Left lung (tissue), 10 donors: ENCODE measurements around the gene MAP3K9. TPM values are rescaled to one million over a fixed set of nuclear protein-coding genes. Genes with fewer than 3 reads are reported as not detected.

Source experiments
- ATAC-seq: fragments of 200-7000 bp; cut with Tn5 transposase; one replicate; pipeline ENCODE4 v1.9.1; 2020; ENCODE audit warnings: moderate library complexity
- DNase-seq, 4 donors: peaks; one replicate each; pipeline ENCODE4 v3.0.0-alpha.2; 2013 to 2020
- H3K27ac ChIP-seq, 2 donors: fragments of 200-600 bp; sonication (generic) in 1 of 2; one replicate each; pipeline versions ENCODE4 v1.5.0 to v1.8.0; 2020 to 2021
- H3K27me3 ChIP-seq, 2 donors: fragments of 200-600 bp; sonication (generic) in 1 of 2; one replicate each; pipeline versions ENCODE4 v1.5.0 to v1.8.0; 2020 to 2021
- H3K36me3 ChIP-seq, 2 donors: fragments of 200-600 bp; sonication (generic) in 1 of 2; one replicate each; pipeline versions ENCODE4 v1.5.0 to v1.8.0; 2020 to 2021
- H3K4me1 ChIP-seq, 2 donors: fragments of 200-600 bp; one replicate each; pipeline ENCODE4 v1.8.0; 2021
- H3K4me3 ChIP-seq, 2 donors: fragments of 200-600 bp; sonication (generic) in 1 of 2; one replicate each; pipeline versions ENCODE4 v1.5.0 to v1.8.0; 2020 to 2021; ENCODE audit warnings: mild to moderate bottlenecking in 1 of 2
- H3K9me3 ChIP-seq, 2 donors: fragments of 200-600 bp; sonication (generic) in 1 of 2; one replicate each; pipeline versions ENCODE4 v1.5.0 to v1.8.0; 2020 to 2021
- intact Hi-C, 2 donors: fragments of 100-400 bp; cut with DNase I; formaldehyde crosslinking; loops; one replicate each; pipeline versions ENCODE4 v1.11.2 to v1.14.2; 2022
- polyA plus RNA-seq, 6 donors: library from polyadenylated mRNA; unstranded; fragments of 120-200 nt; gene quantifications; one replicate each; pipeline ENCODE4 v1.2.1, GENCODE V29; 2013; ENCODE audit not compliant: insufficient read length in 6 of 6
- total RNA-seq, 2 donors: library from RNA; stranded (reverse); fragmentation: NEBNext Ultra II Directional; extraction: Animal tissue kit (Norgen Biotek cat#: 25700); gene quantifications; one replicate each; pipeline ENCODE4 v1.2.1, GENCODE V29; 2021
- TF ChIP-seq, protein P1 (sequence below), 2 donors: fragments of 200-600 bp; sonication (generic) in 1 of 2; IDR thresholded peaks; one replicate each; pipeline versions ENCODE4 v1.5.0 to v1.8.0; 2021; ENCODE audit warnings: antibody characterized with exemption in 2 of 2
- donor health status: DM: no; HTN: yes; CAD: no.
- donor health status: DM: no; HTN: no; CAD: no.

MAP3K9 gene
- total and polyA plus RNA-seq, 8 donors: 5.1 to 13.1 (median 6.4) TPM

DNA sequence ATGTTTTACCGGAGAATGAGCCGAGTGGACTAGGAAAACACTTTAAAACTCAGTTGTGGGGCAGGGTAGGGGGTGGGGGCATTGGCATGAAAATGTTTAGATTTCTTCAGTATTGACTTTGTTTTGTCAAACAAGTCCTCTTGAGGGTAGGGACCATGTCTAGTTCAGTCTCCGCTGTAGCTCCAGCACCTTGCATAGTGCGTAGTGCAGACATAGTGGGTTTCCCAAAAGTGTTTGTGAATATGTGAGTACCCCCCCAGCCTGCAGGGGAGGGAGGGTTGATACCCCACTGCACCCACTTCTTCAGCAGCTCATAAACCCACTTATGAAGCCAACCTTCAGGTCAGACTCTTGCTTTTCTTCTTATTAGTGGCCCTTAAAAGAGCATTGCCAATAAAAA lies 96.2 kb downstream of the MAP3K9 start:
- DNase-seq: no peak
- Histone ChIP-seq H3K4me1 (peaks cover 6 to 9% of the 10 kb centered on the region in 2 donors), H3K4me3 (no peak overlapping the region), H3K27me3 (peaks cover 0 to 10% of the 10 kb centered on the region in 2 donors), H3K27ac (no peak overlapping the region), H3K36me3 (no peaks in the 10 kb centered on the region), H3K9me3 (no peaks in the 10 kb centered on the region)
- intact Hi-C loops: loop anchor here in 1 of 2 donors (10.0 kb wide), 1 partner anchor 88 kb away; no protein-coding TSS in a partner anchor
- TF ChIP-seq, protein P1, sequence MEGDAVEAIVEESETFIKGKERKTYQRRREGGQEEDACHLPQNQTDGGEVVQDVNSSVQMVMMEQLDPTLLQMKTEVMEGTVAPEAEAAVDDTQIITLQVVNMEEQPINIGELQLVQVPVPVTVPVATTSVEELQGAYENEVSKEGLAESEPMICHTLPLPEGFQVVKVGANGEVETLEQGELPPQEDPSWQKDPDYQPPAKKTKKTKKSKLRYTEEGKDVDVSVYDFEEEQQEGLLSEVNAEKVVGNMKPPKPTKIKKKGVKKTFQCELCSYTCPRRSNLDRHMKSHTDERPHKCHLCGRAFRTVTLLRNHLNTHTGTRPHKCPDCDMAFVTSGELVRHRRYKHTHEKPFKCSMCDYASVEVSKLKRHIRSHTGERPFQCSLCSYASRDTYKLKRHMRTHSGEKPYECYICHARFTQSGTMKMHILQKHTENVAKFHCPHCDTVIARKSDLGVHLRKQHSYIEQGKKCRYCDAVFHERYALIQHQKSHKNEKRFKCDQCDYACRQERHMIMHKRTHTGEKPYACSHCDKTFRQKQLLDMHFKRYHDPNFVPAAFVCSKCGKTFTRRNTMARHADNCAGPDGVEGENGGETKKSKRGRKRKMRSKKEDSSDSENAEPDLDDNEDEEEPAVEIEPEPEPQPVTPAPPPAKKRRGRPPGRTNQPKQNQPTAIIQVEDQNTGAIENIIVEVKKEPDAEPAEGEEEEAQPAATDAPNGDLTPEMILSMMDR (IDR thresholded peaks at IDR 0.05): no peak
- ATAC-seq: no peak

DNA sequence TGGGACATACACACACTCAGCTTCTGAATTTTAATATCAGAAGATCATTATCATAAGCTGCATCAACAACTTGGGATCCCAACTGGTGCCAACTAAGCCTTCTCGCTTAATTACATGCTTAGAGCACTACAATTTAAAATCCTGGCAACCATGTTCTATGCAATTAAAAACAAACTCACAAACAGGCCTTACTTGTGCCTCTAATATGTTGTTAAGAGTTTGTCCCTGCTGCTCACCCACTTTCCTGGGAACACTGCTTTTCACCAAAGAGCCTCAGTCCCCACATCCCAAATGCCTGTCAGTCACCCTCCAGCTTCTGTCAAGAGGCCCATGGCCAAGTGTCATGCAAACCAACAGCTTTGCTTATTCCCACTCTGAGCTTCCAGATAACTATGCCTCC lies 97.9 kb downstream of the MAP3K9 start:
- no peaks in the 10 kb centered on the region for H3K36me3 ChIP-seq
- no peak overlapping the region for H3K4me3 ChIP-seq
- no peak for DNase-seq
- no peaks in the 10 kb centered on the region for H3K9me3 ChIP-seq
- ATAC-seq: no peak
- no peak overlapping the region for H3K27ac ChIP-seq
- intact Hi-C loops: loop anchor here in 1 of 2 donors (10.0 kb wide), 1 partner anchor 87 kb away; no protein-coding TSS in a partner anchor
- peaks cover 6 to 9% of the 10 kb centered on the region in 2 donors for H3K4me1 ChIP-seq
- TF ChIP-seq, protein P1 (IDR thresholded peaks at IDR 0.05): no peak
- H3K27me3 ChIP-seq: peaks cover 0 to 10% of the 10 kb centered on the region in 2 donors

DNA sequence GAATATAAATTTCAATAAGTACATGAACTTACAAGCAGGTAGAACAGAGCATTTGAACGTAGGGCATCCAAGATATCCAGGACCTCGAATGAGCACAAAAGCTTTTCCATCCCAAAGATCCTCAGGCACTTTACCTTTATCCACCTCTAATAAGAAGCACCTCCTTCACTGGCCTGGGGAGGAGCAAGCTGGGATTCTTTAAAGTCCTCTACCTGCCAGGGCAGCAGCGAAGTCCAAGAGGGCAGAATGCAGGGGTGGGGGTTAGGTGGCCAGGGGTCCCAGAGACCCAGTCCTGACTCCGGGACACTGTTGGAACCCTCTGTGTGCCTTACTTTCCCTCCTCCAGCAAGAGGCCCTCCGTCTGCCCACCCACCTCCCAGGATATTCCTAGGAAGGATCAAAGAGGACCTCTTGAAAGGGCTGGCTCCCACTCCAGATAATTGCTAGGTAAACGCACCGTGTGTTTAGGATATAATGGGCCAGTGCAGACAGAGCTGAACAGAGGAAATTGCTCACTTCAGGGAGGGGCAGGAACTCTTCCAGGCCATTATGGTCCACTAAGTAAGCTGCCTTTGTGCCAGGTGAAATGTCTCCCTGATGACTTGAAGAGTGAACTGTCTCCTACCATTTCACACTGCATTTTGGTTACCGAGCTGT lies 99.5 kb downstream of the MAP3K9 start:
- no peak overlapping the region for H3K27ac ChIP-seq
- H3K27me3 ChIP-seq: peaks cover 0 to under 1% of the 10 kb centered on the region in 2 donors
- H3K9me3 ChIP-seq: no peaks in the 10 kb centered on the region
- H3K36me3 ChIP-seq: no peaks in the 10 kb centered on the region
- DNase-seq (peak in 1 of 4 donors; percentile 42), ATAC-seq (peak; percentile 90)
- no peak overlapping the region for H3K4me3 ChIP-seq
- H3K4me1 ChIP-seq: peaks cover 6 to 9% of the 10 kb centered on the region in 2 donors
- TF ChIP-seq, protein P1 (IDR thresholded peaks at IDR 0.05): no peak
- intact Hi-C loops: loop anchor here in 1 of 2 donors (10.0 kb wide), 1 partner anchor 85 kb away; no protein-coding TSS in a partner anchor

DNA sequence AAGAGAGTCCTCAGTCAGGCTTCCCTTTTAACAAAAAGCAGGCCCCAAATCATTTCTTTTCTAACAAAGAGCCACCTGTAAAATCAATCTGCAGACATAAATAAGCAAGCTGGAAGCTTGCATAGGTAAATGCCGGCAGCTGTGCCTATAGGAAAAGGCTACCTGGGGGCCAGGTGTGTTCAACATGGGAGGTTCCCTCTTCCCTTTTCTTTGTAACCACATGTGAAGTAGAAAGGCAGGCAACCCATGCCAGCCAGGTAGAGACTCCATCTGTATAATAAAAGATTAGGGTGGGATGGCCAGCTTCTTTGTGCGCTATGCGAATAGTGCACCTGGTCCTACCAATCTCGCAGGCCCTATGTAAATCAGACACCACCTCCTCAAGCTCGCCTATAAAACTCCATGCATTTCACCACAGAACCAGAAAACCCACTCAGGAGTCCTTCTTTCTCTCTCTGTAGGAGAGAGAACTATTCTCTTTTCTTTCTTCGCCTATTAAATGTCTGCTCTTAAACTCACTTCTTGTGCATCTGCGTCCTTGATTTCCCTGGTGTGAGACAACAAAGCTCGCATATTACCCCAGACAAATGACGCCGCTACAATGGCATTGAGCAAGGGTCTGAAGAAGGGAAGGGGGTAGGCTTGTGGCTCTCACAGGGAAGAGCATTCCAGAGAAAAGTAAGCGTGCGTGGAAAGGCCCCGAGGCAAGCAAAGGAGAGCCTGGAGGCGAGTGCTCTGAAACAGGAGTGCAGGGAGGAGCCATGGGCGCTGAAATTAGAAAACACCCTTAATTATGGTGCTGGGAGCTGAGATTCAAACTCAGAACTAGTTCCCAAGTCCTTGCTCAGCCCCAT lies 100.4 kb downstream of the MAP3K9 start:
- Histone ChIP-seq H3K36me3 (no peaks in the 10 kb centered on the region), H3K9me3 (no peaks in the 10 kb centered on the region), H3K27ac (no peak overlapping the region), H3K27me3 (no peaks in the 10 kb centered on the region), H3K4me1 (peaks cover 6% of the 10 kb centered on the region in 2 donors), H3K4me3 (no peak overlapping the region)
- intact Hi-C loops: no loop called here
- TF ChIP-seq, protein P1 (IDR thresholded peaks at IDR 0.05): no peak
- DNase-seq (no peak), ATAC-seq (no peak)
